Activated T-cell treated with anti-CD3 and anti-CD28 coated beads for 48 hours (primary cell): ENCODE measurements around the gene DDX10.
A peak's percentile ranks its signal among the peaks of the same experiment; 100 is the strongest.
"Not testable (repeated sequence)": the region's sequence is repeated elsewhere in the genome, so short reads cannot be mapped to it uniquely, and the experiment has no call there.

Experiments used
- DNase-seq: peaks from one replicate; pipeline ENCODE4 v3.0.0-alpha.2; 2020; ENCODE audit warnings: low read depth

Gene DDX10

DNA sequence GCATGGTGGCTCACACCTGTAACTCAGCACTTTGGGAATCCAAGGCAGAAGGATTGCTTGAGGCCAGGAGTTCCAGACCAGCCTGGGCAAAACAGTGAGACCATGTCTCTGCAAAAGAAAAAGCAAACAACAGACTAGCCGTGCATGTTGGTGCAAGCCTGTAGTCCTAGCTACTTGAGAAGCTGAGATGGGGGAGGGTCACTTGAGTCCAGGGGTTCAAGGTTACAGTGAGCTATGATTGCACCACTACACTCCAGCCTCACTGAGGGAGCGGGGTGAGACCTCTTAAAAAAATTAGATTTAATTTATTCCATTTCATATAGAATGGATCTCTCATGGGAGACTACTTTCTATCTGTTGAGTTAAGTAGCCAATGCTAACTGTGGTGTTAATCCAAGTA lies 50.4 kb downstream of the DDX10 start:
- DNase-seq, result no peak

DNA sequence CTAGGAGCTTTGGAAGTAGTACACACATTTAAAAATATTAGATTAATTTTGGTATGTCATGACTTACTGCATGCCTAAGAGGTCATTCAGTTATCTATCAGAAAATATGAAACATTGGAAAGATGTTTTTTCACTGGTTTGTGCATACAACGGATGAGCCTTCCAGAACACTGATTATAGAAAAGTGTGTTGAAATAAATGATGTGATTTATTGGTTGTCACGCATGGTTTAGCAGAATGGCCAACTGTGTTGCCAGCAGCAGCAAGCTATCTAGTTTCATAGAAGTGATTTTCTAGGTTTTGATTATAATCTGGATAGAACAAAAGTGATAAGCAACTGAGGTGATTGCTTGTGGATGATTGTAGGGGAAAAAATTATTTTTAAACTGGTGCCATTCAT lies 53.6 kb downstream of the DDX10 start:
- no peak for DNase-seq

DNA sequence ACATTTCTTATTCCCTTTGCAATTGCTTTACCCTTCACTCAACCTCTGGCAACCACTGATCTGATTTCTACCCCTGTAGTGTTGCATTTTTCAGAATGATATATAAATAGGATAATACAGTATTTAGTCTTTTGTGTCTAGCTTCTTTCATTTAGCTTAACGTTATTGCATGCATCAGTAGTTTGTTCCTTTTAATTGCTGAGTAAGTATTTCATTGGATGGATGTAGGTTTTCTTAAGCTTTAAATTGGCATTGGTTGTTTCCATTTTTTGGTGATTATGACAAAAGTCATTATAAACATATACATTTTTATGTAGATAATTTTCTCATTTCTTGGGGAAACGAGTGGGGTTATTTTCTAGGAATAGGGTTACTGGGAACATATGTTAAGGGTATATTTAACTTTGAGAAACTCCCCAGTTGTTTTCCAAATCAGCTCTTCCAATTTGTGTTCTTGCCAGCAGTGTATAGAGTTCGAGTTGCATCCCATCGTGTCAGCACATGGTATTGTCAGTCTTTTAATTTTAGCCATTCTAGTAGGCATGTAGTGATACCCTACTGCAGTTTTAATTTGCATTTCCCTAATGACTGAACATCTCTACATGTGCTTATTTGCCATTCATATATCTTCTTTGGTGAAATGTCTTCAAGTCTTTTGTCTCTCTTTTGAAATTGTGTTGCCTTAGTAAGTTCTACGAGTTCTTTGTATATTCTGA lies 60.3 kb downstream of the DDX10 start:
- no peak for DNase-seq

DNA sequence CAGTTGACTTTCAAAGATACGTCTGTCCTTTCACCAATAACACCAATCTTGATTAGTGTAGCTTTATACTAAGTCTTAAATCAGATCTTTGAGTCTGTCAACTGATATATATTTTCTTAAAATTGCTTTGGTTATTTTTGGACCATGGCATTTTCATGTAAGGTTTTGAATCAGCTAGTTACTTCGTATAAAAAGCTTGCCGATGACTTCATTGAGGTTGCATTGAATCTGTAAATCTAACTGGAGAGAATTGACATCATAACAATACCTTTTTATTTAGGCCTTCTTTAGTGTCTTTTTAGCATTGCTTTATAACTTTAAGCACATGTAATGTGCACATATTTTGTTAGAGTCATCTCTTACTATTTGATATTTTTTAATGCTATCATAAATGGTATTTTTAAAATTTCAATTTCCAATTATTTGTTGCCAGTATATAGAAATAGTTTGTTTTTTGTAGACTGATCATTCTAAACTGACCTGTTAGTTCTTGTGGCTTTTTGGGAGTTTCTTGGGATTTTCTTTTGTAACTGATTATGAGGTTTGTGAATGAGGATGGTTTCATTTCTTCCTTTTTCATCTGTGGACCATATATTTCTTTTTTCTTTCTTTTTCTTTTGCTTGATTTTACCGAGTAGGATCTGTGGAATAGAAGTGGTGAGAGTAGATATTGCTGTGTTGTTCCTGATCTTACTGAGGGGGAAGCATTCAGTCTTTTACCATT lies 61.4 kb downstream of the DDX10 start:
- no peak for DNase-seq

DNA sequence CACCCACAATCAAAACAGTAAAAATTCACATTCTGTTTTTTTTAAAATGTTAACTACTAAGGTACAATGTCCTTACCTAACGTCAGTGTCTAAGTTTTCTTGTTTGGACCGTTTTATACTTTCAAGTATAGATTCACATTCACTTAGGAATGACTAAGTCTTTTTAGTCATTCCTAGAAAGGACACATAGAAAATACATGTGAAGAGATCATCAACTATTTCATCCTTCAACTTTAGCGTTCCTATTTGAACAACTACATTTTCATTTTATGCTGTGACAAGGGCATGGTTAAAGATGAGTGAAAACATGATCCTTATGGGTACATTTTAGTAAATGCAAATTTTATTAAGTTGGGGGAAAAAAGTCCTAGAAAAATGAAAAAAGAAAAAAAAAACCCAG lies 62.8 kb downstream of the DDX10 start:
- DNase-seq, result no peak

DNA sequence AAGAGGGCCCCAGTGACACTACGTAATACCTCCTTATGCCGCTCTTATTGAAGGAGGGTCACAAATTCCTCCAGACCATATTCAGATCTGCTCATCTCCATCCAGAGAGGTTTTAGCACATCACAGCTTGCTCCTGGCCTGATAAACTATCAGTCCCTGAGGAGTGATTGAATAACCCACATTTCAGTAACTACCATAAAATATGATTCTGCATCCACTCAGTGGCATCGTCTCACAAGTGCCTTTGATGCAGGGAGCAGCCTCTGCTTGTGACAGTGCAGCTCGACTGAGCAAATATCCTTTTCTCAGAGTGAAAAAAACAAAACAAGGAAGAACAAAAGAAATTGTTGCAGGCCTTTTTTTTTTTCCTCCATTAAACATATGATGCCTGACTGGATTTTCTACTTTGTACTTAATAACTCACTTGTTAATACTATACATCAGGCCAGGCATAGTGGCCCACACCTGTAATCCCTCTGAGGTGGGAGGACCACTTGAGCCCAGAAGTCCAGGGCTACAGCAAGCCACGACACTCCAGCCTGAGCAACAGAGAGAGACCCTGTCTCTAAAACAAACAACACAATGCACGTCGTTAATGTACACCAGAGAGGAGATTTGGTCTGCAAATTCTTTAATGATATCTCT lies 64.5 kb downstream of the DDX10 start:
- DNase-seq, result no peak

DNA sequence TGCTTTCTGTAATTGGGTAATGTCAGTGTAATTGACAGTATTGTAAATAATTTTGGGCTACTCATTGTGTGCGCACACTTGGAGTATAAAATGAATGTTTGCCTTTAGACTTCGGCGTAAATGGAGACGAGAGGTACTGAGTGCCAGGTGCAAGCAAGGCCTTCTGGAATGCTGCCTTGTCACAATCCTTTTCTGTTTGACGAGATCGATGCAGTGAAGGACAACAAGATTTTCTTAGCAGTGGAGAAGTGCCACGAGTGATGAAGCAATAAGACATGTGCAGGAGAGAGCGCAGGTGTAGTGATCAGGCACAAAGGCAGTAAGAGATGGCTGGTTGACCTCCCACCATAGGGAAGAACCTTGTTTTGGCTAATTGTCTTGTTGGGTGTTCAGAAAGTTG lies 67.5 kb downstream of the DDX10 start:
- DNase-seq, result no peak

DNA sequence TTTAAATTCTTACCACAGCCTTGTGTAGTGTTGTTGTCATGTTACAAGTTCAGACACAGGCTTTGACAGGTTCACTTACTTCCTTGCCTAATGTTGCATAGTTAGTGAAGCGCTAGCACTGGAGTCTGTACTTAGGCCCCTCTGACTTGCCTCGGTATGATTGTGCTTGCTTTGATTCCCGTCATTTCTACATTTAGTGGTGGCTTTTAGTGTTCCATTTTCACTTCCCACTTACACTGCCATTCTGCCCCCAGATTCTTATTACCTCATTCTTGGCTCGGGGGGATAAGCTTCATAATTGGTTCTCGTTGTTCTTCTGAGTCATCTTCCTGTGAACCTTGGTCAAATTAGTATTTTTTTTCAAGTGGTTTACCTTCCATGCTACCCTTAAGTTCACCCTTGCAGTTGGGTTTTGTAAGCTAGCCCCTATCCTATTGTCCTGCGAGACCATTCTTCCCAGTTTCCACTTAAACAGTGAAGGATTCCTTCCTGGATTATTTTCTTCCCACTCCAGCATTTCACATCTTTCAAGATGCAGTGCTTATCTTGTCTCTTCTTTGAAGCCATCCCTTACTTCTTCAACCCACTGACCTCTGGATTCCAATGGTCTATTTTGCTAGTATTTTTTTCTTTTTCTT lies 68.7 kb downstream of the DDX10 start:
- DNase-seq, result peak; percentile 15

DNA sequence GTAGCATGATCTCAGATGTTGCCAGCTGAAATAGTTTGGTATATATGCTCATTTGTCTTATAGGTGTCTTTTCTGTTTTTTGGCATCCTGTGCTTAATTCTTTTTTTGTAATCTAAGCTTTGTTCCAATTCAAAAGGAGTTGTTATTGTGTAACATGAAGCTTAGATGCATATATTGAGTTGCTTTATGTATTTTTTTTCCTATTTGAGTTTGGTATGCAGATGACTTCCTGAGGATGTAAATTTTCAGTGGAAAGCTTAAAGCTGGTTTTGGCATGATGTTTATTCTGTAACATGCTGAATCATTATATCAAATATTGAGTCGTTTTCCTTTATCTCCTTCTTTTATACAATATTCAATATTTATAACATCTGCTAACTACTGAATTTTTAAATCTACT lies 69.4 kb downstream of the DDX10 start:
- no peak for DNase-seq

DNA sequence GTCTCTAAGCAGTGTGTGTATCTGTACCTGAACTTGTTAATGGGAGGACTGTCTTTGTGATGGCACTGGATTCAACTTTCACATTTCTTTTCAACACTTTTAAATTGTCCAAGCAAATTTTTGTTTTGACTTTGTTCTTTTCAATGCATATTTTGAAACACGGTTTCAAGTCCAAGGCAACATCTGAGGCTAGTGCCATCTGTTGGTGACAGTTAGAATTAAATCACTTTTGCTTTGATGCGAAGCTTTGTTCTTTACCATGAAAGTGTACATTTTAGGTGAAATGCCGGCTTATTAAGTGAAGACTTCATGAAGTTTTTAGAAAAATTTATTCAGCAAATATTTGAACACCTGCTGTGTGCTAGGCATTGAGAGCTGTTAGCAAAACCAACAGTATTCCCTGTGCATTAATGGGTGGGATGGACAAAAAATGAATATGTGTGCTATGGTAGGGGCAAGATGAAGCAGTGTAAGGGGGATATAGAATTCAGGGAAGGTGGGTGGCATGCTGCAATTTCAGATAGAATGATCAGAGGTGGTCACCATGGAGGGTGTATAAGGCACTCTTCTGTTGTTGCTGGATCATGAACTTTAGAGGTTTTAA lies 70.2 kb downstream of the DDX10 start:
- DNase-seq, result no peak

DNA sequence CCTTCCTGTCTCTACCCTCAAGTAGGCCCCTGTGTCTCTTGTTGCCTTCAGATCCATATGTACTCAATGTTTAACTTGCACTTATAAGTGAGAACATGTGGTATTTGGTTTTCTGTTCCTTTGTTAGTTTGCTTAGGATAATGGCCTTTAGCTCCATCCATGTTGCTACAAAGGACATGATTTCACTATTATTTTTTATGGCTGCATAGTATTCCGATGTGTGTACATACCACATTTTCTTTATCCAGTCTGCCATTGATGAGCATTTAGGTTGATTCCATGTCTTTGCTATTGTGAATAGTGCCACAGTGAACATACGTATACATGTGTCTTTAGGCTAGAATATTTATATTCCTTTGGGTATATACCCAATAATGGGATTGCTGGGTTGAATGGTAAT lies 75.3 kb downstream of the DDX10 start:
- DNase-seq, result not testable (repeated sequence)

DNA sequence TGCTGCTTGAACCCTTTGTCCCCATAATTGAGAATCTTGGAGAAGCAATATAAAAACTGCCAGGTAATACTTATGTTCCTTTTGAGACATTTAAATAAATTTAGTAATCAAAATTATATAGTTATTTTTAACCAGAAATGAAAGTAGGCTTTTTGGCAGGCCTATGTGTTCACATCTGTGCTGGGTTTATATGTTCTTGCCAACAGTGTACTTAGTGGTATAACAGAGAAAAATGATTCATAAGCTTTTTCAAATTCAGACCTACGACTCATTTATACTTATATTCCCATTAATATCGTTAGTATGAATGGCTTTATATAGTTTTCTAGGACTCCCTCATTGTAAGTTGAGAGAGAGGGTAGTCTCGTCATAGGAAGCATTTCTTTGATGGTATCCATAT lies 79.0 kb downstream of the DDX10 start:
- no peak for DNase-seq

DNA sequence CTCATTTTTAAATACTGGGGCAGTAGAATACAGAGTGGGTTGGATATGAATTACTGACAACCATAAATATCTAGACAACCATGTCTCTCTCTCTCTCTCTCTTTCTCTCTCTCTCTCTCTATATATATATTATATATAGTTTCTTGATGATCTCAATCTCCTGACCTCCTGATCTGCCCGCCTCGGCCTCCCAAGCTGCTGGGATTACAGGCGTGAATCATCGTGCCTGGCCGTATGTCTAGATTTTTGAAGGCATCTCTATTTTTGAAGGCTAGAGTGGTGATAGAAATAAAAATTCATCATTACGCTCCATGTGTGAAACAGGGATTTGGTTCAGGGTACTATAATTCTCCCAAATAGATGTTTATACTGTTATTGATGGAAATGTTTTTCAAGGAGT lies 84.1 kb downstream of the DDX10 start:
- no peak for DNase-seq

DNA sequence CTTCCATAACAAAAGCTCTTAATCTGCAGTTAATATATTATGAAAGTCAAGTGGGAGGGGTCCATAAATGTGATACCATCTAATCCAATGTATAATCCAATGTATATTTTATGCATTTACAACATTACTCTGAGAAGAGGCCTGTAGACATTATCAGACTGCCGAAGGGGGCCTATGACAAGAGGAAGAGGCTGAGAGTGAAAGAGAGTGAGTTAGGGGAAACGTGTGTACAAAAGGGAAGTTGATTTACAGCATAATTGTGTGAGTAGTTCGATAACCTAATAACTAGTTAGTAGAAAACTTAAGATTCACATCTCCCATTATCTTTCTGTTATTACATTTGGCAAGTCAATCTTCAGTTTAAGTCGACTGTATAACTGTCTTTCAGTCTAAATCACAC lies 86.6 kb downstream of the DDX10 start:
- no peak for DNase-seq

DNA sequence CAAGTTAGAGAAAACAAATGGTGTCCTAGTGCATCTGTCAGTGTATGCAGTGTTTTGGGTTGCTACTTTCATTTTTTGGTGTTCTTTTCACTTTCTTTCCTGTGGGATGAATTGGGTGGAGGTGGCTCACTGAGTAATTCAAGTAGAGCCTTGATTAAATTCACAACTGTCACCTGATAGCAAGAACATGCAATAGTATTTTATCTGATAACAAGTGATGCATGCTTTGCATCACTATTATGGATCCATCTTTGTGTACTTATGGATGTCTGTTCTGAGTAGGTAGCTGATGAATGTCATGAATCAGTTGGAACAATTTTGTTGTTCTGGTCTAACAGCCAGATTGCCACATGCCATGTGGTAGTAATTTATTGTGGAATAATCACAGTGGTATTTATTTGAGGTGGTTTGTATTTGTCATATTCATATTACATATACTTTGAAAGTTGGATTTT lies 87.5 kb downstream of the DDX10 start:
- DNase-seq, result no peak

DNA sequence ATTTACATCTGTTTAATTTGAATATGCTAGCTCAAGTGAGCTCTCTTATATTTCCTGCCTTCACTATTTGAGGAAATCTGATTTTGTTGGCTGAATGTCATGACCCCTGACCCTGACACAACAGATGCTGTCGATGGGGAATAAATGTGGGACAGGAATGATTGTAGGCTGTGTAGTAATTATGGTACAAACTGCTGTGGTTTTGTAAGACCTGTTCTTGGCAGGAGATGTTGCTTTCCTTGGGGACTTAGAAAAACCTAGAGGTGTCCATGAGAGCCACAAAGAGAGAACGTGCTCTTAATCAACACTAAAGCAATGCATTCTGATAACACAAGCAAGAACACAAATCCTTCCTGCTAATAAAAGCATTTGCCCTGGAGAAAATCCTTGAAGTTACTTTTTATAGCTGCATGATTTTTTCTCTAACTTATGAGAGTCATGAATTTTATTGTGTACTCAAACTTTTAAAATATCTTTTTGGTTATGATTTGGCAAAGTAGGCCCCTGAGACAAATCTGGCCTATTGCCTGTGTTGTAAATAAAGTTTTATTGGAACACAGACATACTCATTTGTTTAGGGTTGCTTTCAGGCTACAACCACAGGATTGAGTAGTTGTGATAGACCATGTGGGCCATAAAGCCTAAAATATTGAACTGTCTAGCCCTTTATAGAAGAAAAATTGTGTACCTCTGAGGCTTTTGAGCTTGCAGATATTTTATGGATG lies 90.2 kb downstream of the DDX10 start:
- no peak for DNase-seq

DNA sequence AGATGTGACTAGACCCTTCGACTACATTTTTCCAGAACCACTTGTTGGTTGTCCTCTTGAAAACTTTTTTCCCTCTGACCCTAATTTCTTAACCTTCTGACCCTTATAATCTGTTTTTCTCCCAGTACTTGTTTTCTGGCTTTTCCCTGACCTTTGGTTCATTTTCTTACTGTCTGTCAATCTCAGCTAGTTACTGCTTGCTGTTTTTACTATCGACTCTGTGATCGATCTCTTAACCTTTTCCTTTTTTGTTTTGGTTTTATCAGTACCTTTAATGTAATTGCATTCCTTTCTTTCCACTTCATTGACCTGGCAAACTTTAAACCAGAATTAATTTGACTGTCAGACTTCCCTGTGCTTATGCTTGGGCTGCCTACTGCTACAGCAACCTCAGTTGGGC lies 92.8 kb downstream of the DDX10 start:
- no peak for DNase-seq

DNA sequence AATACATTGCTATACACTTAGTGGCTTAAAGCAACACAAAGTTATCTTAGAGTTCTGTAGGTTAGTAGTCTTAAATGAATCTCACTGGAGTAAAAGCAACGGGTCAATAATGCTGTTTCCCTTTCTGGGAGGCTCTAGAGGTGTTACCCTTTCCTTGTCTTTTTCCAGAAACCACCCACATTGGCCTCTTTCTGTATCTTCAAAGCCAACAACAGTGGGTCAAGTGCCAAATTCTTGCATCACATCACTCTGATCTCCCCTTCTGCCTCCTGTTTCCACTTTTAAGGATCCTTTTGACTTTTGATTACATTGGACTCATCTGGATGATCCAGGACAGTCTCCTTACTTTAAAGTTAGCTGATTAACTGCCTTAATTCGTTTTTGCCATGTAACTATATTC lies 93.6 kb downstream of the DDX10 start:
- DNase-seq, result no peak

DNA sequence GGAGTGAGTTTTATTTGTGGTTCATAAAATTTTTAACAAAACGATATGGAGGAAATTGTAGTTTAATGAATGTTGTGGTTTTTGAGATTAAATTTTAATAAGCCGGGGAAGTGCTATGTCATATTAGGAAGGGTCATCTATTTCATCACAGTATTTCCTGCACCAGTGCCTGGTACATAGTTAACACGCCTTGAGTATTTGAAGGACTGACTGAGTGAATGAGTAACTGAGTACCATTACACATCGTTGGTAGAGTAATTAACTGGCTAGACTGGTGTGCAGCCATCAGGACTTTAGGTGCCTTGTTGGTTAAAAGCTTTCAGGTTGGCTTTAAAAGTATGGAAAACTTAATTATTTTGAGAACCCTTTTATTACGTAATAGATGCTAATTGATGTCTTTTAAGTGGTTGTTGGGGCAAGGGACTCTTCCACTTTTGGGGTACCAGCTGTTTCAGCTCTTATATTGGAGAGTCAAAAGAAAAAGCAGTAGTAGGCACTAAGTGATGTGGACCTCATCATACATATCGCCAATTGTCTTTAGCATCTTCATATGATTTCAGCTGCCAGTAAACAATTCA lies 101.8 kb downstream of the DDX10 start:
- DNase-seq, result no peak

DNA sequence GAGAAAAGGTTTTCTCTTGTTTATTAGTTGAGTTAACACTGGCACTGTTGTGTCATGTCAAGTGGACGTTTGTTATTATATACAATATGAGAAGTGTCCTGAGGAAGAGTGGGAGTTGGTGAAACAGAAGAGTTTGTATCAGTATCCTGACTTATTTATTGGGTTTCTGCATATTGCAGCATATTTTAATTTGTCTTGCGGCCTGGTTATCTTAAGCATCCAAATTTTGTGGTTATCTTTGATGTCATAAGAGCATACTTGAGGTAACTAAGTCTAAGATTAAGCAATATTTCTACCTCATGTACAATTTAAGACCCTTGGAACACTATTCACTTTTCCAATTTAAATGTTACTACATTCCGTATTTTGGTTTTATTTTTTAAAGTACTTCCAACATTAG lies 103.5 kb downstream of the DDX10 start:
- no peak for DNase-seq

DNA sequence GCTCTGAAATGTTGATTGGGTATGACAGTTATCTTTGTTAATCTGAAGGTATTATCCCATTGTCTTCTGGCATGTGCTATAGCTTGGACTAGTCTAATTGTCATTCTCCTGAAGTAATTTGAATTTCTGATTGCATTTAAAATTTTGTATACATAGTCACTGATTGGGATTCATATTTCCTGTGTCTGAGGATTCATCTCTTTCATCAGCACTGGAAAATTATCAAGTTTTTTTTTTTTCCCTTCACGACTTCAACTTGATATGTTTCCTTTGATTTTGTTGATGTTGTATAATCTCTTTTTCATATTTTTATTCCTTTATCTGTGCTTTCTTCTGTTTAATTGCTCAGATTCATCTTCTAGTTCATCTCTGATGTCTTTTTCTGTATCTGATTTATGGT lies 104.1 kb downstream of the DDX10 start:
- DNase-seq, result no peak
